H1 (cell line): ENCODE measurements around the gene TEX14.

Source experiments
- CREB1 ChIP-seq: IDR thresholded peaks from 2 replicates; pipeline ENCODE4 v1.6.1; 2012; ENCODE audit warnings: inconsistent platforms
- EZH2 ChIP-seq: fragments of 200-600 bp; sonication (generic); IDR thresholded peaks from 2 replicates; pipeline ENCODE4 v1.7.1; 2012; ENCODE audit warnings: low read depth, mild to moderate bottlenecking, moderate library complexity, low read length, inconsistent platforms; ENCODE audit not compliant: severe bottlenecking
- FOSL1 ChIP-seq: IDR thresholded peaks from 2 replicates; pipeline ENCODE4 v1.6.1; 2011; ENCODE audit warnings: mild to moderate bottlenecking, low read depth, low read length, moderate library complexity; ENCODE audit not compliant: insufficient read depth
- HDAC2 ChIP-seq, 2 experiments: fragments of 300-600 bp in 1 of 2; sonication (generic) in 1 of 2; IDR thresholded peaks; 2 replicates each; pipeline ENCODE4 v1.6.1; 2011 to 2012; ENCODE audit warnings: low read depth in 2 of 2, low read length in 2 of 2, mild to moderate bottlenecking in 2 of 2, moderate library complexity in 2 of 2, borderline replicate concordance in 1 of 2, inconsistent platforms in 1 of 2
- JUN ChIP-seq: IDR thresholded peaks from 2 replicates; pipeline ENCODE4 v1.6.1; 2011; ENCODE audit warnings: low read depth, mild to moderate bottlenecking, improper control_type of control experiment, low read length
- TAF1 ChIP-seq: IDR thresholded peaks from 2 replicates; pipeline ENCODE4 v1.6.1; 2011; ENCODE audit warnings: mild to moderate bottlenecking, low read depth, low read length
- TF ChIP-seq, protein P1 (sequence below), 3 experiments: IDR thresholded peaks; 1 replicate in 2 of 3; 2 replicates in 1 of 3; pipeline versions ENCODE4 v1.5.1 to v1.6.1; 2011; ENCODE audit warnings: low read length in 3 of 3, mild to moderate bottlenecking in 3 of 3, inconsistent platforms in 2 of 3, low read depth in 1 of 3, moderate library complexity in 1 of 3; ENCODE audit not compliant: insufficient read depth in 1 of 3; ENCODE audit errors: control extremely low read depth in 1 of 3
- TF ChIP-seq, protein P2 (sequence below): IDR thresholded peaks from 2 replicates; pipeline ENCODE4 v1.6.1; 2012; ENCODE audit warnings: inconsistent platforms

DNA sequence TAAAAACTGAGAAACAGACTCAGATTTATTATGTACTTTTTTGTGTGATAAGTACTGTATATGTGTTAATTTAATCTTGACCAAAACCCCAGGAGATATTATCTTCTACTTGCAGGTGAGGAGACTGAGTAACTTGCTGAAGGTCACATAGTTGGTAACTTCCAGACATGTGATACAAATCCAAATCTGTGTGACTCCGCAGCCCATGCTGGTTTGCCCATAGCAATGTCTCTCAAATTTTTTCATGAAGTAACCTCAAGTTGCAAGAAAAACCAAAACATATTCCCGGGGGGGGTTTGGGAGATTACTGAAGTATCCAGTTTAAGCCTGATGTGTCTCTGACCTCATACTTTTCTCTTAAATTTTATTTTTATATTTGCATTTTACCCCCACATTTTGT lies 3.3 kb downstream of the TEX14 start:
- no peak for TF ChIP-seq CREB1
- TF ChIP-seq HDAC2 (IDR thresholded peaks at IDR 0.05; ENCODE audit: borderline replicate concordance in 1 of 2, low read depth in 2 of 2, low read length in 2 of 2): no peak
- TF ChIP-seq, protein P1, sequence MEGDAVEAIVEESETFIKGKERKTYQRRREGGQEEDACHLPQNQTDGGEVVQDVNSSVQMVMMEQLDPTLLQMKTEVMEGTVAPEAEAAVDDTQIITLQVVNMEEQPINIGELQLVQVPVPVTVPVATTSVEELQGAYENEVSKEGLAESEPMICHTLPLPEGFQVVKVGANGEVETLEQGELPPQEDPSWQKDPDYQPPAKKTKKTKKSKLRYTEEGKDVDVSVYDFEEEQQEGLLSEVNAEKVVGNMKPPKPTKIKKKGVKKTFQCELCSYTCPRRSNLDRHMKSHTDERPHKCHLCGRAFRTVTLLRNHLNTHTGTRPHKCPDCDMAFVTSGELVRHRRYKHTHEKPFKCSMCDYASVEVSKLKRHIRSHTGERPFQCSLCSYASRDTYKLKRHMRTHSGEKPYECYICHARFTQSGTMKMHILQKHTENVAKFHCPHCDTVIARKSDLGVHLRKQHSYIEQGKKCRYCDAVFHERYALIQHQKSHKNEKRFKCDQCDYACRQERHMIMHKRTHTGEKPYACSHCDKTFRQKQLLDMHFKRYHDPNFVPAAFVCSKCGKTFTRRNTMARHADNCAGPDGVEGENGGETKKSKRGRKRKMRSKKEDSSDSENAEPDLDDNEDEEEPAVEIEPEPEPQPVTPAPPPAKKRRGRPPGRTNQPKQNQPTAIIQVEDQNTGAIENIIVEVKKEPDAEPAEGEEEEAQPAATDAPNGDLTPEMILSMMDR (IDR thresholded peaks at IDR 0.05; ENCODE audit: control extremely low read depth in 1 of 3, insufficient read depth in 1 of 3, low read depth in 1 of 3, low read length in 3 of 3): no peak
- no peak for TF ChIP-seq FOSL1
- no peak for TF ChIP-seq TAF1
- no peak for TF ChIP-seq JUN
- no peak for TF ChIP-seq EZH2
- TF ChIP-seq, protein P2, sequence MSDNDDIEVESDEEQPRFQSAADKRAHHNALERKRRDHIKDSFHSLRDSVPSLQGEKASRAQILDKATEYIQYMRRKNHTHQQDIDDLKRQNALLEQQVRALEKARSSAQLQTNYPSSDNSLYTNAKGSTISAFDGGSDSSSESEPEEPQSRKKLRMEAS: no peak
